C4-2B (cell line): ENCODE data around the gene GAK.

Source experiments
- ZFX ChIP-seq: fragments of 450-650 bp; IDR thresholded peaks from 2 replicates; pipeline ENCODE4 v1.6.1; 2017
- TF ChIP-seq, protein P1 (sequence below): fragments of 450-650 bp; conservative IDR thresholded peaks from 2 replicates; pipeline ENCODE4 v1.5.1; 2017; ENCODE audit warnings: mild to moderate bottlenecking

DNA sequence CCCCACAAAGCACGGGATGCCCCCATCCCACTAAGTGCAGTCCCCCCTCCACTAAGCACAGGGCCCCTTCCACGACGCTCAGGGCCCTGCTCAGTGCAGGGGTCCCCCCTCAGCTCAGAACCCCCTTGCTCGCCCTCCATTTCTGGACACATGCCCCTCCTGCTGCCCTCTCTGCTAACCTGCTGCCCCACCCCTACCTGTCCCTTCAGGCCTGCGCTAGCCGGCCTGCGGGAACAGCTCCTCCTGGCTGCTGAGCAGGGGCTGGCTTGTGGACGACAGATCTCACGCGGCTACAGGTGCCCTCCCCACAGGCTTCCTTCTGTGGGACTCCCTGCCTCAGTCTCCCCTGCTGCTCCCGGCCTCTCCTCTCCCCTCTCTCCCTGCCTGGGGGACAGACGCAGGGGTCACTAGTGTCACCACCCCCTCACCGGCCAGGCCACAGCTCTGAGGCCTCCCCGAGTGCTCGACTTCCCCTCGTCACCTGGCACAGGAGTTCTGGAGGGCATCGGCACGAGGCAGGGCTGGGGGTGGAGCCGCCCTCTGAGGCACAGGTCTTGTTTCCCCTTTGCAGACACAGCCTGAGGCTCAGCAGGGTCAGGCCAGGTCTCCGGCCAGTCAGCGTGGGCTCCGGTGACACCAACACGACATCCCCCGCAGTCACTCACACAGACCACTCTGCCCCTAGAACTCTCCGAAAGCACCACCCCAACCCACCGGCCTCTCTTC is 21.6 kb downstream of the GAK start:
- TF ChIP-seq, protein P1, sequence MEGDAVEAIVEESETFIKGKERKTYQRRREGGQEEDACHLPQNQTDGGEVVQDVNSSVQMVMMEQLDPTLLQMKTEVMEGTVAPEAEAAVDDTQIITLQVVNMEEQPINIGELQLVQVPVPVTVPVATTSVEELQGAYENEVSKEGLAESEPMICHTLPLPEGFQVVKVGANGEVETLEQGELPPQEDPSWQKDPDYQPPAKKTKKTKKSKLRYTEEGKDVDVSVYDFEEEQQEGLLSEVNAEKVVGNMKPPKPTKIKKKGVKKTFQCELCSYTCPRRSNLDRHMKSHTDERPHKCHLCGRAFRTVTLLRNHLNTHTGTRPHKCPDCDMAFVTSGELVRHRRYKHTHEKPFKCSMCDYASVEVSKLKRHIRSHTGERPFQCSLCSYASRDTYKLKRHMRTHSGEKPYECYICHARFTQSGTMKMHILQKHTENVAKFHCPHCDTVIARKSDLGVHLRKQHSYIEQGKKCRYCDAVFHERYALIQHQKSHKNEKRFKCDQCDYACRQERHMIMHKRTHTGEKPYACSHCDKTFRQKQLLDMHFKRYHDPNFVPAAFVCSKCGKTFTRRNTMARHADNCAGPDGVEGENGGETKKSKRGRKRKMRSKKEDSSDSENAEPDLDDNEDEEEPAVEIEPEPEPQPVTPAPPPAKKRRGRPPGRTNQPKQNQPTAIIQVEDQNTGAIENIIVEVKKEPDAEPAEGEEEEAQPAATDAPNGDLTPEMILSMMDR, result no peak
- TF ChIP-seq ZFX, result no peak
